GM15510 (cell line): ENCODE data around the gene TKFC.
A peak's percentile ranks its signal among the peaks of the same experiment; 100 is the strongest.

ENCODE experiments used
- POLR2A ChIP-seq: IDR thresholded peaks from 3 replicates; pipeline ENCODE4 v1.6.1; 2011; ENCODE audit warnings: borderline replicate concordance; ENCODE audit not compliant: insufficient read length; ENCODE audit errors: extremely low read depth

TKFC gene

DNA sequence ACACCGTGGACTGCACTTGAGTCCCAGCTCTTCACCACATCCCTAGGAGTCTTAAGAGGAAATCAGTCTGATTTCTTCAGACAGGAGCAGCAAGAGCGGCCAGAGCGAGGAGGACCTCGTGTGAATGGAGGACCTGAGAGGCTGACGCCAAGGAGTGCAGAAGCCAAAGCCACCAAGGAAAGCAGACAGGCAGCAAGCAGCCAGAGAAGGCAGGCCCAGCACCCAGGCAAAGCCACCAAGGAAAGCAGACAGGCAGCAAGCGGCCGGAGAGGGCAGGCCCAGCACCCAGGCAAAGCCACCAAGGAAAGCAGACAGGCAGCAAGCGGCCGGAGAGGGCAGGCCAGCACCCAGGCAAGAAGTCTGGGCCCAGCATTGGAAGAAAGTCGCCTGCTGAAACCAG is 16.9 kb downstream of the TKFC start:
- TF ChIP-seq POLR2A, result no peak

DNA sequence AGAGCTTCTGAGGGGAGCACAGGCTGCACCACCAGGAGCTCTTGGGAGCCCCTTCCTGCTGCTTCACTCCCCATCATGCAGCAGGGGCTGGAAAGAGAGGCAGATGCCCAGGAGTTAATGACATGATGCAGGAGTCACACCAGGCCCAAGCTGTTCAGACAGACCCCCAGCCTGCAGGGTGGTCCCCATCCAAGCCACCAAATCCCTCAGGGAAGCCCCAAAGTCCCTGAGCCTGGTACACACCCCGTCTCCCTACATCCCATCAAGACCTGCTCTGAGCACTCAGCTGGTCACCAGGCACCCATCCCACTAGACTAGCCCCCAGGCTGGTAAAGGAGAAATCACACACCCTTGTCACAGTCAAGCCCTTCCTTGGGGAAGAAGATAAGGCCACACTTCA is 17.3 kb downstream of the TKFC start:
- TF ChIP-seq POLR2A, result no peak

DNA sequence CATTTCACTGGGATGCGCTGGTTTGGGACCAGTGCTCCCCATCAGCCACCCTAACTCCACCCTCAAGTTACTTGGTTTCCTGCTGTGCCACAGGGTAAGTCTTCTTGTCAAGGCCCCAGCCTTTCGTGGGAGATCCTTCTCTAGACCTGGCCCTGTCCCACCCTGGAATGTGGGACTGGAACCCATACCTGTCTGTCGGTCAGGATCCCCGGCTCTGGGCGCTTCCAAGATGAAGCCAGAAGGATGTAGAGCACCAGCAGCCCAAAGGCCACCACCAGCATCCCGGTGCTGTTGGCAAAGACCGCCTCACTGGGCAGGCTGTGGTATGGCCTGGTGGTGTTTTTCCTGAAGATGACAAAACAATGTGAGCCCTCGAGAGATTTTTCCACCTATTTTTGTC is 17.8 kb downstream of the TKFC start:
- no peak for TF ChIP-seq POLR2A

DNA sequence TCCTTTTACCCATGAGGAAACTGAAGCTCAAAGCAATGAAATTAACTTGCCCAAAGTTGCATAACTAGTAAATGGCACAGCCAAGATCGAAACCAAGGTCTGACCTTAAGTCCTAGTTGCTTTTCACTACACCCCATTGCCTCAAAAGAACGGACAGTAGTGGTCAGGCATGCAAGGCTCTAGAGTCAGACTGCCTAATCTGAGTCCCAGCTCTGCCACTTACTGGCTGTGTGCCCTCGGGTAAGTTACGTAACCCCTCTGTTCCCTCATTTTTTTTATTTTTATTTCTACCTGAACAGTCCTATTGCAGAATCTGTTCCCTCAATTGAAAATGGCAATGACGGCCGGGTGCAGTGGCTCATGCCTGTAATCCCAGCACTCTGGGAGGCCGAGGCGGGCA is 19.0 kb downstream of the TKFC start:
- no peak for TF ChIP-seq POLR2A

DNA sequence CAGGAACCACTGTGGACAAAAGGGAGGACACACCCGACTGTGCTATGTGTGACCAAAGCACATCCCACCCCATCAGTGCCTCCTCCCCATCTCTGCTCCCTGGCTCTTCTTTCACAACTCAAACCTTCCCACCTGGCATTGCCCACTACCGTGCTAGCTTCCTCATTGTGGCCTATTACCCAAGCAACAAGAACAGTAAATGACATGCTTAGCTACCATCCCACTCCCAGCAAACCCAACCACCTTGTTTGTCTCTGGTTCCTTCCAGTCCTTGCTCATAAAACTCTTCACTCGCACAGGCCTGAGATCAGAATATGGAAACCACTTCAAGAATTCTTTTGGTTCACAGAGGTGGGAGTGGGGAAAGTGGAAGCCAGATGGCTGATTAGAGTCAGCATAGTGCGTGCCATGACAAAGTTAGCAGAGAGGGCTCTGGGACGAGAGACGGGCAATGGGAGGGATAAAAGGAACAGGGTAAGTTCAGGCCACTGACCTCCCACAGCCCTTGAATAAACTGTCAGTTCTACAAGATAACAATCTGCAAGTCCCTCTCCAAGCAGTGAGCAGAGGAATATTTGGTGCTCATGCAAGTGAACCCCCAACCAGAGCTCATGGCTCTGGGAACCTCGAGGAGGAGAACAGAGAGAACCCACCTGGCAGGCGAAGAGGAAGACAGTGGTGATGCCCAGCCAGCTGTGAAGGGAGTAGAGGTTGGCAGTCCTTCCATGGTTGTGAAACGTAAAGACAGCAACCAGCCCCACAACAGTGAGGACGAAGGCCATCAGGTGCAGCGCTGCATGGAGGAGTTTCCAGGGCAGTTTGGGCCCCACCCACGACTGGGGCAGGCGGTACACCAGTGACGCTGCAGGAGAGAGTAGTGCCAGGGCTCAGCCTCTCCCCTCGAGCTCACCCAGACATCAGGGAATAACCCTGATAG is 20.4 kb downstream of the TKFC start:
- TF ChIP-seq POLR2A, result no peak

DNA sequence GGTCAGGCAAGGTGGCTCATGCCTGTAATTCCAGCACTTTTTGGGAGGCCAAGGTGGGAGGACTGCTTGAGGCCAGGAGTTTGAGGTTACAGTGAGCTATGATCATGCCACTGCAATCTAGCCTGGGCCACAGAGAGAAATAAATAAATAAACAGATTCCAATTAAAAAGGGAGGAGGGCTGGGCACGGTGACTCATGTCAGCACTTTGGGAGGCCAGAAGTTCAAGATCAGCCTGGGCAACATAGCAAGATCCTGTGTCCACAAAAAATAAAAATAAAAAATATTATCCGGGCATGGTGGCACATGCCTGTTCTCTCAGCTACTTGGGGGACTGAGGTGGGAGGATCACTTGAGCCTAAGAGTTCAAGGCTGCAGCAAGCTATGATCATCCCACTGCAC is 21.2 kb downstream of the TKFC start:
- no peak for TF ChIP-seq POLR2A

DNA sequence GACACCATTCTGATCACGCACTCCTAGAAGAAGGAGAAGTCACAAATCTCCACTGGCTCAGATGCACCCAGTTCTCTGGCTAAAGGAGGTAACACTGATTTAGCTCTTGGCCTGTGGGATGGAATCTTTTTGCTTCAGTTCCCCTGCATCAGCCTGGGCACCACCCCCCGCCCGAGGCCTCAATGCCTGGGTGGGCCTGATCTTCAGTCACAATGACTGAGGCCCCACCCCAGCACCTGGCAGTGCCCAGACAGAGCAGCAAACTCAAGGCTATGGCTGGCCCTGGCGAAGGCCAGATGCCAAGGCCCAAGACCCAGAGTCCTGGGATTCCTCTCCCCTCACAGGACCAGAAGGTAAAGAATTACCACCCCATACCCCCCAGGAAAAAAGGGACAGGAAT is 23.7 kb downstream of the TKFC start:
- TF ChIP-seq POLR2A, result no peak

DNA sequence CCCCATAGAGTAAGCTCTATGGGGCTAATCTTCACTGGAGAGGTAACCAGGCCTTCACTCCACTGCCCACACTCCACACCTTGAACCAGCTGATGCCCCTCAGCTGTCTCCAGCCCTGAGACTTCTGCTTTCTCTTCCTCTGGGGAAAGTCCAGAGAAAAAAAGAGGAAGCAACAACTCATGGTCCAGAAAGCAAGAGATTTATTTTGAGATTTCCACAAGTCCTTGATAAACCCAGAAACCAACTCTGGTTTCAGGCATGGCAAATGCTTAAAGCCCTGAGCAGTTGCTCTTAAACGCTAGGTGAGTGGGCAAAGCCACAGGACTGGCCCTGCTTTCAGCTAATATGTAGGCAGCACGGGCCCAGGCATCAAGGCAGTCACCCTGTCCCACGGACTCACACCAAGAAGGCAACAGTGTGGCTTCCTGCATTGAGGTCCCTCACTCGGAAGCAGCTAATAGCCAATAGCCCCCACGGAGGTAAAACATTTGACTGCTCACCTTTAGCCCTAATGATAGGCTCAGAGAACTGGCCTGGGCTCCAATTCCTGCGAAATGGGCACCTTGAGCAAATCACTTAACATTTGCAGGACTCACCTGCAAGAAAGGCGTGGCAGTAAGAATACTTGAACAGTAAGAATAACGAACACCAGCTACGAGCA is 24.3 kb downstream of the TKFC start:
- peak; percentile 20 for TF ChIP-seq POLR2A

DNA sequence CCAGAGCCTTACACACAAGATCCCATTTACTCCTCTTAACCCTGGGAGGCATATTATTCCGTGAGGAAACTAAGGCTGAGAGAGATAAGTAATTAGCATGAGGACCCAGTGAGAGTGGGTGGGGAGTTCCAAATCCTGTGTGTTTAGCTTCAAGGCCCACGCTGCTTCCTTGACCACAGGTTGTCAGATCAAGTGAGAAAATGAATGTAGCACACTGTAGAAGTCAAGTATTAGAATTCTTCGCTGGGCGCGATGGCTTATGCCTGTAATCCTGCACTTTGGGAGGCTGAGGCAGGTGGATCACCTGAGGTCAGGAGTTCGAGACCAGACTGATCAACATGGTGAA is 24.8 kb downstream of the TKFC start:
- TF ChIP-seq POLR2A, result no peak

DNA sequence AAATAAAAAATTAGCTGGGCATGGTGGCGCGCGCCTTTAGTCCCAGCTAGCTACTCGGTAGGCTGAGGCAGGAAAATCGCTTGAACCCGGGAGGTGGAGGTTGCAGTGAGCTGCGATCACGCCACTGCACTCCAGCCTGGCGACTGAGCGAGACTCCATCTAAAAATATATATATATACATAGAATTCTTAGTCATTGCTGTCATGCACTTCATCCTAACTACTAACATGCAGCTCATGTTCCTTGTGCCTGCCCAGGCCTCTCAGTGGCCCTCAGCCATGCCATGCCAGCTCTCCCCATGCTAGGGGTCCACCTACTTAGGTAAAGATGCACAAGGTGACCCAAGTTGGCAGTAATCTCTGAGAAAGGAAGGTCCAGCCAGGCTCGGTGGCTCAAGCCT is 25.5 kb downstream of the TKFC start:
- no peak for TF ChIP-seq POLR2A

DNA sequence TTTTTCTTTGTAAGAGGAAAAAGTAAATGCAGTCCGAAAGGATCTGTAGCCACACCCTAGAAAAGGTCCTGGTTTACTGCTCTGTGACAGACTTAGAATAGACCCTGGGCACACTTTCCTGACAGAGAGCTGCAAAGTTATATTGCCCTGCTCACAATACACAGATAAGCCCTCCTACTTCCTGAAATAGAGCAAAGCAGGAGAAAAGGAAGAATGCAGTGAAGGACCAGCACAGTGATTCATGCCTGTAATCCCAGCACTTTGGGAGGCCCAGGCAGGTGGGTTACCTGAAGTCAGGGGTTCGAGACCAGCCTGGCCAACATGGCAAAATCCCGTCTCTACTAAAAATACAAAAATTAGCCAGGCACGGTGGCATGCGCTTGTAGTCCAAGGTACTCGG is 26.5 kb downstream of the TKFC start:
- TF ChIP-seq POLR2A, result no peak

DNA sequence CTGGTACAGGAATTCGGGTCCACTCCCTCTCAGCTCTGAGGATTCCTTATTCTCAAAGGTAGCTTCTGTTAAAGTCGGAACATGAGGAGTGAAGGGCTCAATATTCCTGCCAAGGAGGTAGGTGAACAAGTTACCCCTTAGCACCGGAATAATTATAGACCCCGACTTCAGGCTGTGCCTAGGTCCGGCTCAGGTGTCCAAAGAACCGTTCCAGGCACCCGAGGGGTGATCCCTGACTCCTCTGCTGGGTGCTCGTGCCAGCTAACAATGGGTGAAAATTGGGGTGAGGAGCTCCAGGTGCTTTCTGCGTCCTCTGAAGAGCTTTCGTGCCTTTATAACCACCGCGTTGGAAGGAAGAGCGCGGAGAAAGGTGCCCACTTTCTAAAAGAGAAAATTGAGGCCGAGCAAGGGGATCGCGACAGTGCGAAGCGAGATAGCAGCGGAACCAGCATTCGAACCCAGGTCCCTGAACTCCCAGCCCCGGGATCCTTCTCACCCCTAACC is 28.3 kb downstream of the TKFC start:
- TF ChIP-seq POLR2A, result no peak

DNA sequence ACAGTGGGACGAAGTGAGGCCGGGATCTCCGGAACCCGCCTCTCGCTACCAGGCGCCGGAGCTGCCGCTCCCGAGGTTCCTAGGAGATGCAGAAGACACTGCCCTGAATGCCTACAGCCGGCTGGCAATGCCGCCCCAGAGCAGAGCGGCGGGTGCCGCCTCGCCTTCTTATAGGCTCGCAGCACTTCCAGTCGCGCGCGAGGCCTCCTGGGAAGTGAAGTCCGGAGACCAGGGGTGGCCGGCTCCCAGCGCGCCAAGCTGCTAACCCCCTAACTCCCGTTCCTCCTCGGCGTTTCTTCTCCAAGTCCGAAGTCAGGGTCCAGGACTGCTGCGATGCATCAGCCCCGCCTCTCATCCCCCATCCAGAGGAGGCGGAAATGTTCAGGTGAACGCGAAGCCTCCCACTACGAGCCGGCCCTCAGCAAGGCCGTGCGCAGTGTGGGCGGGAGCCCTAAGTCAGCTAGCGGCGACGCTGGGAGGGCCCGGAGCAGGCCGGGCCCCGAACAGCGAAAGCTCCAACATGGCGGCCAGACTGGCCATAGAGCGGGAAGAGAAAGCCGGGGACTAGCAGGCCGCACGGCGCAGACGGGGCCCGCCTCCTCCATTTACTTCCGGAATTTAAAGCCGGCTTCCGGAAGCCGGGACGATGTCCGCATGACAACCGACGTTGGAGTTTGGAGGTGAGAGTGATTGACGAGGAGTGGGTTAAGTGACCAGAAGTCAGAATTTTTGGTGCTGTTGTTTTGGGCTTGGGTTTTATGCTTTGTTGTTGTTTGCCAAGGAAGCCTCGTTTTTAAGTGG is 28.9 kb downstream of the TKFC start, which contains the start of the genes CYB561A3 and TMEM138:
Gene CYB561A3 (minus strand): TSS at position 142 of the 801 bp plus-strand sequence. CDS start 5,169 bp downstream, outside the sequence.
Gene TMEM138 (plus strand): TSS at position 634 of the 801 bp plus-strand sequence. CDS start 2,017 bp downstream, outside the sequence.
- TF ChIP-seq POLR2A, result peak; percentile 99

DNA sequence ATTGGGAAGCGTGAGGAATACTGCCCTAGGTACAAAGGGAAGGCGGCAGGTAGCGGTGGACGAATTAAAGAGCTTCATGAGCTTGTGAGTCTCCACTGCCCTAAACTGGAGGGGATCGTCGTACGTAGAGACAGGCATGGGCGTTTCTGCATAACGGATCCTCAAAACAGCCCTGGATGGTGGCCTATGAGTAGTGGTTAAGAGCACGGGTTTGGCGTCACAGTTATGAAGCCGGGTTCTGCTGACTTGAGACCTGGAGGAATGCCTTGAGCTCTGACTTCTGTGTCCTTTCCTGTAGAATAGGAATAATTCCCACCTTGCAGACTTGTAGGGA is 29.5 kb downstream of the TKFC start:
- TF ChIP-seq POLR2A, result no peak
